Fibroblast of the aortic adventitia (primary cell): ENCODE results near the gene SLC27A1. TPM values are rescaled to one million over a fixed set of nuclear protein-coding genes. Genes with fewer than 3 reads are reported as not detected.

Experiments
- DNase-seq: peaks from one replicate; pipeline ENCODE4 v3.0.0-alpha.2; 2010; ENCODE audit warnings: low read depth
- H3K4me3 ChIP-seq: 2 replicates; pipeline ENCODE4 v1.5.1; 2011; ENCODE audit warnings: low read depth, mild to moderate bottlenecking, control low read depth, low read length, moderate library complexity
- total RNA-seq: library from RNA; depleted of rRNA; stranded (reverse); fragments of >200 nt; gene quantifications from 2 replicates; pipeline ENCODE4 v1.2.3, GENCODE V29; 2012; ENCODE audit warnings: low replicate concordance
- TF ChIP-seq, protein P1 (sequence below): IDR thresholded peaks from 2 replicates; pipeline ENCODE4 v1.5.1; 2011; ENCODE audit warnings: mild to moderate bottlenecking, low read length, control low read depth, inconsistent platforms; ENCODE audit not compliant: insufficient read depth

SLC27A1 gene
- total RNA-seq, 1 donor, result 11.4 TPM

DNA sequence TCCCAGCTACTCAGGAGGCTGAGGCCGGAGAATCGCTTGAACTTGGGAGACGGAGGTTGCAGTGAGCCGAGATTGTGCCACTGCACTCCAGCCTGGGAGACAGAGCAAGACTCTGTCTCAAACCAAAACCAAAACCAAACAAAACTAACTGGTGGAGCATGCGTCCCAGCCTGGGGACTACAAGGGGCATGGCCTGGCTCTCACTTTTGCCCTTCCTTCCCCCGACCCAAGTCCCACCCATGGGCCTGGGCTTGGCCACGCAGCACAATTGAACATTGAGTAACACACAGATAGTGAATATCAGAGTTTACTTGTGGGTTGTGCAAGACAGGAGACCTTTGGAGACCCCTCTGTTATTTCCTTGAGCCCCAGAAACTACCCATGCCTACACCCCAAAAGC lies 35.1 kb upstream of the SLC27A1 start:
- TF ChIP-seq, protein P1, sequence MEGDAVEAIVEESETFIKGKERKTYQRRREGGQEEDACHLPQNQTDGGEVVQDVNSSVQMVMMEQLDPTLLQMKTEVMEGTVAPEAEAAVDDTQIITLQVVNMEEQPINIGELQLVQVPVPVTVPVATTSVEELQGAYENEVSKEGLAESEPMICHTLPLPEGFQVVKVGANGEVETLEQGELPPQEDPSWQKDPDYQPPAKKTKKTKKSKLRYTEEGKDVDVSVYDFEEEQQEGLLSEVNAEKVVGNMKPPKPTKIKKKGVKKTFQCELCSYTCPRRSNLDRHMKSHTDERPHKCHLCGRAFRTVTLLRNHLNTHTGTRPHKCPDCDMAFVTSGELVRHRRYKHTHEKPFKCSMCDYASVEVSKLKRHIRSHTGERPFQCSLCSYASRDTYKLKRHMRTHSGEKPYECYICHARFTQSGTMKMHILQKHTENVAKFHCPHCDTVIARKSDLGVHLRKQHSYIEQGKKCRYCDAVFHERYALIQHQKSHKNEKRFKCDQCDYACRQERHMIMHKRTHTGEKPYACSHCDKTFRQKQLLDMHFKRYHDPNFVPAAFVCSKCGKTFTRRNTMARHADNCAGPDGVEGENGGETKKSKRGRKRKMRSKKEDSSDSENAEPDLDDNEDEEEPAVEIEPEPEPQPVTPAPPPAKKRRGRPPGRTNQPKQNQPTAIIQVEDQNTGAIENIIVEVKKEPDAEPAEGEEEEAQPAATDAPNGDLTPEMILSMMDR, result no peak
- H3K4me3 ChIP-seq, result no peak overlapping the region
- no peak for DNase-seq

DNA sequence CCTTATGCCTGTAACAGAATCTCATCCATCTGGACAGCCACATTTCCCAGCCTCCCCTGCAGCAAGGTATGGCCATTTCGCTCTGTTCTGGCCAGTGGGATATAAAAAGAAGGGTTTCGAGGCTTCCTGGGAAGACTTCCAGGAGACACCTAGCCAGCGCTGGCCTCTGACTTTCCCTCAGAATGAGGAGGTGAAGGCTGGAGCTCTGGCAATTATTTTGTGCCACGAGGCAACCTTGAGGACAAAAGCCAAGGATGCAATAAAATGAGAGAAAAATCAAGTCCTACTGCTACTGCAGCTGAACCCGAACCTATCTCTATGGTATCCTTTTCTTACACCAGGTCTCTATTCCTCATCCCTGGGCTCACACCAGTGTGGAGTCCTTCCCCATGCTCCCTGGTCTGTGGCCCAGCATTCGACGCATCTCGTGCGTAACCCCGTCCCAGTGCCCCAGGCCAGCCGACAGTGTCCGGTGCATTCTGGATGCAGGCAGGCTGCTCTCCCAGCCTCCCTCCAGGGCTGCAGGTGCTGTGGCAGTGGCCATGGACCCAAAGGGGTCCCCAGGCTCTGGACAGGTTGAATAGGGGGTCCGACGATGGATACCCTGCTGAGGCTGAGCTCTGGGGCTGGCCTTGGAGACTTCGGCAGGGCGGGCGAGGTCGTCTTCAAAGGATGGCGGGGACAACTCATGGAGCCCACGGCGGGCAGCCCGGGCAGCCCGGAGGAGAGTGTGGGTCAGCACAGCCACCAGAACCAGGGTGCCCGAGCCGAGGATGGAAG lies 34.0 kb upstream of the SLC27A1 start:
- H3K4me3 ChIP-seq, result no peak overlapping the region
- TF ChIP-seq, protein P1, result no peak
- no peak for DNase-seq

DNA sequence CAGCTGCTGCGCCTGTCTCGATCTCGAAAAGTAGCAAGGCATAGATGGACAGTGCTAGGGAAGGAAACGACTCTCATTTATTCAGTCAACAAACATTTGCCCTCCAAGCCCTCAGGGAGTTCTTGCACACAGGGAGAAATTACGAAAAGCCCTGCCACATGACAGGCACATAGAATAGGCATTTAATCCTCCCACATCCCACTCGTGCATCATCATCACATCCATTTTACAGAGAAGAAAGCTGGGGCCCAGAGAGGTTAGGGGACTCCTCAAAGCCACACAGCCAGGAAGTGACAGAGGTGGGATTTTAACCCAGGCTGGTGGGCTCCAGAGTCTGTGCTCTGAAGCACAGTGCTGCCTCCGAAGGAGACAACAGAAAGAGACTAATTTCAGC lies 33.5 kb upstream of the SLC27A1 start:
- no peak overlapping the region for H3K4me3 ChIP-seq
- no peak for DNase-seq
- TF ChIP-seq, protein P1, result no peak

- peak; percentile 65 for DNase-seq
- TF ChIP-seq, protein P1, result peak; percentile 36
- H3K4me3 ChIP-seq, result no peak overlapping the region
These were observed 28.9 kb upstream of the SLC27A1 start for GRCh38 chr19:17441241-17442021.

DNA sequence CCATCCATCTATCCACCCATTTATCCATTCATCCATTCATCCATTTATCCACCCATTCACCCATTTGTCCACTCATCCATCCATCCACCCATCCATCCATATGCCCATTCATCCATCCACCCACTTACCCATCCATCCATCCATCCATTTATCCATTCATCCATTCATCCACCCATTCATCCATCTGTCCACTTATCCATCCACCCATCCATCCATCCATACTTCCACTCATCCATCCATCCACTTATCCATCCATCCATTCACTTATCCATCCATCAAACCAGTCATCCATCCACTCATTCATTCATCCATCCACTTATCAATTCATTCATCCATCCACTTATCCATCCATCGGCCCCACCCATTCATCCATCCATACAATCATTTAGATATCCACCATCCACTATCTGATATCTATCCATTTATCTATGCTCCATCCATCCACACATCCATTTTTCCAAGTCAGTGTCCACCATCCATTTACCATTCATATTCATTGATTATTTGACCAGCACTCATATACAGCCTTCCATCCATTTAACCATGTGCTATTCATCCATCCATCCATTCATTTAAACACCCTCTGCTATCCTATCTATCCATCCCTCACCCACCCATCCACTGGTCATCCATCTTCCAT lies 24.7 kb upstream of the SLC27A1 start:
- no peak for DNase-seq
- no peak overlapping the region for H3K4me3 ChIP-seq
- TF ChIP-seq, protein P1, result no peak

DNA sequence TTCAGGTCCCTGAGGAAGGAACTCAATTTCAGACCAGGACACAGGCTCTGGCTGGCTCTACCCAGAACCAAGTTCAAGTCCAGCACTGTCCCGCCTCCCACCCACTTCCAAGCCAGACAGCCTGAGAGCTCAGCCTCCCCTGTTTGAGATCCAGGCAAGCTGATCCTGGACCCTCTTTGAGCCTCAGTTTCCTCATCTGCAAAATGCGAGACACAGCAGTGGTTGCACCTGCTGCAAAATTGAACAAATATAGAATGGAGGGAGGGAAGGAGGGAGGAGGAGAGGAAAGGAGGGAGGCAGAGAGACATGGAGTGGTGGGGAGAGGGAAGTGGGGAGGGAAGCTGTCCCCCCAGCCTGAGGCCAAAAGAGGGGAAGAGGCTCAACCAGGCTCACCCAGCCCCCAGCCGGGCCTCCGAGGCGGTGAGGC lies 22.6 kb upstream of the SLC27A1 start:
- TF ChIP-seq, protein P1, result no peak
- H3K4me3 ChIP-seq, result peak overlapping the region; percentile 18
- no peak for DNase-seq
